ENCODE measurements around the gene RECK. TPM values are rescaled to one million over a fixed set of nuclear protein-coding genes. Genes with fewer than 3 reads are reported as not detected.

RECK gene
- total RNA-seq, 1 experiment from 2014 or later = 2.1 TPM

GRCh38 chr9:36149197-36149596, 112.5 kb downstream of the RECK start:
- intact Hi-C loops (cut with micrococcal nuclease; ENCODE audit: unreplicated experiment) = no loop called here
- no peaks in the 10 kb centered on the region for H4K20me1 ChIP-seq (ENCODE audit: insufficient read depth)
- no peak overlapping the region for H2AFZ ChIP-seq
- BruUV-seq (replicated peaks) = no TSS peak
- no peaks in the 10 kb centered on the region for H3K9me2 ChIP-seq (ENCODE audit: insufficient read depth)
- no peaks in the 10 kb centered on the region for H3K36me3 ChIP-seq (ENCODE audit: low read depth)
- H3K4me2 ChIP-seq = peak overlapping the region; percentile 40; the same call in 1 of the 2 replicates
- no peak overlapping the region for H3K27ac ChIP-seq
- TF ChIP-seq EZH2 (IDR thresholded peaks at IDR 0.05; ENCODE audit: low read depth) (no peak), CTCF (conservative IDR thresholded peaks at IDR 0.05) (no peak)
- ChIA-PET CTCF (no interaction called here), POLR2A (ENCODE audit: unreplicated experiment) (interaction anchor here (0.6 kb wide), 1 partner anchor 168 kb away, joined by 4 read pairs; no protein-coding TSS in a partner anchor)
- no peaks in the 10 kb centered on the region for H3K9me3 ChIP-seq (ENCODE audit: insufficient read depth, low read depth)
- H3K27me3 ChIP-seq (ENCODE audit: insufficient read depth, low read depth) = no peaks in the 10 kb centered on the region
- peaks cover 9% of the 10 kb centered on the region for H3F3A ChIP-seq (ENCODE audit: insufficient read depth, low read depth)
- no peak overlapping the region for H3K4me3 ChIP-seq
- no peak for DNase-seq
- H3K79me2 ChIP-seq (ENCODE audit: low read depth) = no peaks in the 10 kb centered on the region
- peaks cover 13% of the 10 kb centered on the region for H3K4me1 ChIP-seq (replicated peaks; ENCODE audit: insufficient read depth)

- Histone ChIP-seq H2AFZ (no peak overlapping the region), H3K36me3 (ENCODE audit: low read depth) (no peaks in the 10 kb centered on the region), H3K4me2 (no peak overlapping the region), H3K4me1 (replicated peaks; ENCODE audit: insufficient read depth) (peaks cover 13% of the 10 kb centered on the region), H3K79me2 (ENCODE audit: low read depth) (no peaks in the 10 kb centered on the region), H3F3A (ENCODE audit: insufficient read depth, low read depth) (peaks cover 9% of the 10 kb centered on the region), H3K27ac (no peak overlapping the region), H3K9me2 (ENCODE audit: insufficient read depth) (no peaks in the 10 kb centered on the region), H4K20me1 (ENCODE audit: insufficient read depth) (no peaks in the 10 kb centered on the region), H3K4me3 (no peak overlapping the region), H3K27me3 (ENCODE audit: insufficient read depth, low read depth) (no peaks in the 10 kb centered on the region), H3K9me3 (ENCODE audit: insufficient read depth, low read depth) (no peaks in the 10 kb centered on the region)
- TF ChIP-seq CTCF (conservative IDR thresholded peaks at IDR 0.05) (no peak), EZH2 (IDR thresholded peaks at IDR 0.05; ENCODE audit: low read depth) (no peak)
- no peak for DNase-seq
- ChIA-PET CTCF (interaction anchor here (0.5 kb wide), 1 partner anchor 296 kb away, joined by 7 read pairs; no protein-coding TSS in a partner anchor), POLR2A (ENCODE audit: unreplicated experiment) (no interaction called here)
- BruUV-seq (replicated peaks) = no TSS peak
- intact Hi-C loops (cut with micrococcal nuclease; ENCODE audit: unreplicated experiment) = no loop called here
Observed at GRCh38 chr9:36150574-36151315, 114.0 kb downstream of the RECK start.

- no peak overlapping the region for H2AFZ ChIP-seq
- DNase-seq = no peak
- CTCF ChIA-PET = interaction anchor here (0.5 kb wide), 1 partner anchor 295 kb away, joined by 7 read pairs; no protein-coding TSS in a partner anchor
Observed at GRCh38 chr9:36151316-36152210, 114.8 kb downstream of the RECK start.

More at GRCh38 chr9:36151316-36152210, 114.8 kb downstream of the RECK start:
- Histone ChIP-seq H3K27me3 (ENCODE audit: insufficient read depth, low read depth) (no peaks in the 10 kb centered on the region), H3F3A (ENCODE audit: insufficient read depth, low read depth) (peaks cover 9% of the 10 kb centered on the region), H3K4me2 (no peak overlapping the region), H3K79me2 (ENCODE audit: low read depth) (no peaks in the 10 kb centered on the region), H3K9me2 (ENCODE audit: insufficient read depth) (no peaks in the 10 kb centered on the region), H3K4me1 (replicated peaks; ENCODE audit: insufficient read depth) (peaks cover 13% of the 10 kb centered on the region), H3K4me3 (no peak overlapping the region), H3K36me3 (ENCODE audit: low read depth) (no peaks in the 10 kb centered on the region), H3K27ac (no peak overlapping the region), H3K9me3 (ENCODE audit: insufficient read depth, low read depth) (no peaks in the 10 kb centered on the region; the same call in 1 of the 2 replicates), H4K20me1 (ENCODE audit: insufficient read depth) (no peaks in the 10 kb centered on the region)
- POLR2A ChIA-PET (ENCODE audit: unreplicated experiment) = no interaction called here
- intact Hi-C loops (cut with micrococcal nuclease; ENCODE audit: unreplicated experiment) = no loop called here
- TSS peak; percentile 77 for BruUV-seq (replicated peaks)
- TF ChIP-seq CTCF (conservative IDR thresholded peaks at IDR 0.05) (no peak), EZH2 (IDR thresholded peaks at IDR 0.05; ENCODE audit: low read depth) (no peak)

Measured in PC-9 (cell line).